DLD1 (cell line): ENCODE data around the gene A1BG.

Experiments used
- in situ Hi-C: cut with HindIII; loops from 2 replicates; pipeline ENCODE4 v1.10.0; 2017; ENCODE audit warnings: low sequenced_read_pairs

Gene A1BG

DNA sequence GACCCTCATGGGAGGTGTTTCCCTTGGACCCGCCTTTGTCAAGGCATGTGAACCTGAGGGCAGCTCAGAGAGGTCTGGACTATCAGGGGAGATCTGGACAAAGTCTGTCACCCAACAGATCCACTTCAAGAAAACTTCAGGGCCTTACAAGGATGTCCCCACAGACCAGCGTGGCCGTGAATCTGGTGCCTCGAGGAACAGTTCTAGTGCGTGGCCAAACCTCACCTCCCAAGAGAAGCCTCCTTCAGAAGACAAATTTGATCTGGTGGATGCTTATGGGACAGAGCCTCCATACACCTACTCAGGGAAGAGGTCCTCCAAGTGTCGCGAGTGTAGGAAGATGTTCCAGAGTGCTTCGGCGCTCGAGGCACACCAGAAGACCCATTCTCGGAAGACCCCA is 15.0 kb downstream of the A1BG start:
- in situ Hi-C loops, result no loop called here

GRCh38 chr19:58336820-58337219 is 16.5 kb downstream of the A1BG start:
- in situ Hi-C loops, result no loop called here

DNA sequence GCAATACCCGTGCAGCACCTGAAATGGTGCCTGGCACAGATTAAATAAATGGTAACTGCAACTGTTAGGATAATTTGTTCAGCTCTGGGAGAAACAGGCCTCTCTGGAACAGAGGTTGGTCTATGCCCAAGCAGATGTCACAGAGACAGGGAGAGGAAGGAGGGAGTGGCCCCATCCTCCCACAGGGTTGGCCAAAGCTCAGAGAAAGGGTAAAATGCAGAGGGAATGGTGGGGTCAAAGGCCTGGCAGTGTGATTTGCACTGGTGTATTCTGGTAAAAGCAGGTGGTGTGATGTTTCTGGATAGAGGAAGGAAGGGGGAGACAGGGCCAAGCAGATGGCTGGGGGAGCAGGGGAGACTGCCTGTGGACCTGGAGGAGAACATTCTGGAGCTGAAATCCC is 17.1 kb downstream of the A1BG start:
- in situ Hi-C loops, result no loop called here

GRCh38 chr19:58335630-58336029 is 17.7 kb downstream of the A1BG start:
- in situ Hi-C loops, result no loop called here

DNA sequence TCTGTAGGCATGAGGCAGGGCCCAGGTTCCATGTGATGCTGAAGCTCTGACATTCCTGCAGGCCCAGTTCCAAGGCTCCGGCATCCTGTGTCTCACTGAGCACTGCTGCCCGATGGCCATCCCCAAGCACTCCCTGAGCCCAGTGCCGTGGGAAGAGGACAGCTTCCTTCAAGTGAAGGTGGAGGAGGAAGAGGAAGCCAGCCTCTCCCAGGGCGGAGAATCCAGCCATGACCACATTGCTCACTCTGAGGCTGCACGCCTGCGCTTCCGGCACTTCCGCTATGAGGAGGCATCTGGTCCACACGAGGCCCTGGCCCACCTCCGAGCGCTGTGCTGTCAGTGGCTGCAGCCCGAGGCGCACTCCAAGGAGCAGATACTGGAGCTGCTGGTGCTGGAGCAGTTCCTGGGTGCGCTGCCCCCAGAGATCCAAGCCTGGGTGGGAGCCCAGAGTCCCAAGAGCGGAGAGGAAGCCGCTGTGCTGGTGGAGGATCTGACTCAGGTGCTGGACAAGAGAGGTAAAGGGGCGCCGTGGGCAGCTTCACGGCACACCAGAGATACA is 18.5 kb downstream of the A1BG start:
- in situ Hi-C loops, result no loop called here

DNA sequence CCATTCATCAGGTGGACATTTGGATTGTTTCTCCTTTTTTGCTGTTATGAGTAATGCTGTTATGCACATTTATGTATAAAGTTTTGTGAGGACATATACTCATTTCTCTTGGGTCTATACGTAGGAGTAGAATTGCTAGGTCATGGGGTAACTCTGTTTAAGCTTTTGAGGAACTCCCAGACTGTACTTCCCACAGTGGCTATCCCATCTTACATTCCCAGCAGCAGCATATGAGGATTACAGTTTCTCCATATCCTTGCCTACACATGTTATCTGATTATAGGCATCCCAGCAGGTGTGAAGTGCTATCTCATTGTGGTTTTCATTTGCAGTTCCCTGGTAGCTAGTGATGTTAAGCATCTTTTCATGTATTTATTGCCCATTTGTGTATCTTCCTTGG is 20.6 kb downstream of the A1BG start:
- in situ Hi-C loops, result no loop called here

DNA sequence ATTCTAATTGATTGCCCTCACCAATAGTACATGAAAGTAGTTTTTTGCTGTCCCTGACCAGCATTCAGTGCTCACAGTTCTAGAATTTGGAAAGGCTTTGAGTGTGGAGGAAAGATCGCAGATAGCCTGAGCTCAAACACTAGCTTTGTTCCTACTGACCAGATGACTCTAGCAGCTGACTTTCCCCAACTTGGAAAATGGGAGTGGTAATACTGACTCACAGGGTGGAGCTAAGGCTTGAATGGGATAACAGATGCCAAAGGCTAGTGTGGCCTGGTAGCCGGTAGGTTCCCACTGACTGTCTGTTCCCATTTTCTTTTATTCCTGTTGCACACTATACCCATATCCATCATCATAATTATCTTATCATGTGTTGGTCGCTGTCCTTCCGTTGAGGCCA is 22.8 kb downstream of the A1BG start:
- in situ Hi-C loops, result no loop called here

DNA sequence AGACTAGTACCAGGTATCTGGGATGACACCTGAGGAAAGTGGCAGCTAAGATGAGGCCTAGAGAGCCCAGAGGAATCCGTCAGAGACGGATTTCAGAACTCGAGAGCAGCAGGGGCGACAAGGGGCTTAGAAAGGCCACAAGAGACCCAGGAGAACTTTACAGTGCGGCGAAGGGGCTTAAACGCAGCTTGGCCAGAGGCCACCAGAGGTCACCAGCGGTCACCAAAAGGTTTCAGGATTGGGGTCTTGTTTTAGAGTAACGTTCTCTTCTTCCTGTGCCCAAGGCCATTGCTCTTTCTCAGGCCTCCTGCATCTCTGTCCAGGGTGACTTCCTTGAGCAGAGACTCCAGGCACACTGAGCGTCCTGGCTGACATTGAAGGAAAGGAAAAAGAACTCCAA is 24.3 kb downstream of the A1BG start:
- in situ Hi-C loops, result no loop called here

DNA sequence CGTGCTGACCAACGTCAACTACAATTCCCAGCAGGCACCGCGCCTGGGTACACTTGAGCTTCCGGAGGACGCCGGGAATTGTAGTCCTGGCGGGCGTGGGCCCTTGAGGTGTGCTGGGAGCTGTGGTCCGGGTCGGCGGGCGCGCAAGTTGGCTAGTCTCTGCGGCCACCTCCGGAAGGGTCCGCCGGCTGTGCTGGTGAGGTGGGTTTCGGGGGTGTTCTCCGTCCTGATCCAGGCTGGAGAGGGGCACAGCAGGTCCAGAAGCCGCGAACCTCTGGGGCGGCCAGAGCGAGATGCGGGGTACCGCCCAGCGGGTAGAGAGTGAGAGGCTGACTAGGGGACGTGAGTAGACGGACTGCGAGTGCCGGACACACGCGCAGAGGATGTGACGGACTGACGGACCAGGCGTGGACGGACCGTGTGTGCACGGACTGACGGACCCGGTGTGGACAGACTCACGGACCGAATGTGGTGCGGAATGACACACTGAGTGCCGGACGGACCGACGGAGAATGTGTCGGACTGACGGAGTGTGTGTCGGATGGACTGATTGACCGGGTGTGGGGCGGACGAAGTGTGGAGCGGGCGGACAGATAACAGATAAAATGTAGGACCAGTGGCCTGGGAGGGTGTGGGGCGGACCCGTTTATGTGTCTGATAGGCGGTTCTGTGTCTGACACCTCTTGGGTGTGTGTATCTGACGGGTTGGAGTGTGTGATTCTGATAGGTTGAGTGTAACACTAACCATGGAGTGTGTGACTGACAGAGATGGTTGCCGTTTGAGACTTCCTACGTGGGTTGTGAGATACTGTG is 26.2 kb downstream of the A1BG start, which contains the start of gene ZSCAN22:
ZSCAN22 (plus strand) TSS at position 81 of the 813 bp plus-strand sequence. CDS start 7,809 bp downstream, outside the sequence.
- in situ Hi-C loops, result no loop called here

GRCh38 chr19:58326501-58326913 is 26.8 kb downstream of the A1BG start:
- in situ Hi-C loops, result no loop called here

- in situ Hi-C loops, result no loop called here
Observed at GRCh38 chr19:58325311-58326022, 27.8 kb downstream of the A1BG start.

DNA sequence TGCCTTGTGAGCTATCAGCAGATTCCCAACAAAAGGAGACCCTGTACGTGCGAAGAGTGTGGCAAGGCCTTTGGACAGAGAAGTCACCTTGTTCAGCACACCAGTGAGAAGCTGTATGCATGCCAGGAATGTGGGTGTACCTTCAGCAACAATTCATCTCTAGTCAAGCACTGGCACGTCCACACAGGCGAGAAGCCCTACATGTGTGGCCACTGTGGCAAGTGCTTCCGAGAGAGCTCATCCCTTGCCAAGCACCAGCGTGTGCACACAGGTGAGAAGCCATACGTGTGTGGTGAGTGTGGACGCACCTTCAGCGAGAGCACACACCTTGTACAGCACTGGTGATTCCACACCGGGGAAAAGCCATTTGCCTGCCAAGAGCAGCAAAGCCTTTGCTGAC is 34.1 kb downstream of the A1BG start:
- in situ Hi-C loops, result loop anchor here (10.0 kb wide), 1 partner anchor 84 kb away; no protein-coding TSS in a partner anchor

DNA sequence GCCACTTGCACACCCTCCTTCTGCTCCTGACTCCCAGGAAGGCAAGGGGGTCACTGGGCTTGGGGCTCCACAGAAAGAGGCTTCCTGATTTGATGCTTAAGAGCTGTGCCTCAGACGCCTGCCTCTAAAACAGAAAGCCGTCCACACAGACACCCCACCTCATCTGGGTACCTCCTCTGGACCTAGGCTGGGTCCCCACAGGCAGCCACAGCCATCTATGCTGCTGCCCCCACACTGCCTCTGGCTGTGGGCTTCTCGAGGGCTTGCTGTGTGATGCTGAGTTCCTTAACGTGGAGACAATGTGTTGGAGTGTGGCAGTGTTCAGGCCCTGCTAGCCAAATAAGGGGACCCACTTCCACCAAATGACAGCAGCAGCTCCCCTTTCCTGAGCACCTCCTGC is 35.0 kb downstream of the A1BG start:
- in situ Hi-C loops, result loop anchor here (10.0 kb wide), 1 partner anchor 83 kb away; no protein-coding TSS in a partner anchor

- in situ Hi-C loops, result loop anchor here (10.0 kb wide), 1 partner anchor 83 kb away; no protein-coding TSS in a partner anchor
Observed at GRCh38 chr19:58317476-58318072, 35.7 kb downstream of the A1BG start.

DNA sequence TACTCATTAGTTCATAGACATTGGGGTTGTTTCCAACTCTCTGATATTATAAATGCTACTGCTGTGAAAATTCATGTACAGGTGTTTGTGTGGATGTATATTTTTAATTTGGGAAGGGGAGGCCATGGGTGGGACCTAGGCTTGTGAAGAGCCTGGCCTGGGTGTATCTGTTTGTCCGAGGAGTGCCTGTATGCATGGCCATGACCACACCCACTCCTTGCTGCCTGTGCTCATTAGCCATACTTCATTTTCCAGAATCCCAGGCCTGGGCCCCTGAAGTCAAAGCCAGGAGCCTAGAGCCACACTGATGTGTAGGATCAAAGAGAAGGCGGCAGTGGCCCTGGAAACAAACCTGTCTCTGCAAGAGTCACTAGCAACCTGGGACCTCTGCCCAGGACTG is 37.7 kb downstream of the A1BG start:
- in situ Hi-C loops, result loop anchor here (10.0 kb wide), 1 partner anchor 81 kb away; no protein-coding TSS in a partner anchor

- in situ Hi-C loops, result loop anchor here (10.0 kb wide), 1 partner anchor 77 kb away; no protein-coding TSS in a partner anchor
Observed at GRCh38 chr19:58311345-58311865, 41.9 kb downstream of the A1BG start.

DNA sequence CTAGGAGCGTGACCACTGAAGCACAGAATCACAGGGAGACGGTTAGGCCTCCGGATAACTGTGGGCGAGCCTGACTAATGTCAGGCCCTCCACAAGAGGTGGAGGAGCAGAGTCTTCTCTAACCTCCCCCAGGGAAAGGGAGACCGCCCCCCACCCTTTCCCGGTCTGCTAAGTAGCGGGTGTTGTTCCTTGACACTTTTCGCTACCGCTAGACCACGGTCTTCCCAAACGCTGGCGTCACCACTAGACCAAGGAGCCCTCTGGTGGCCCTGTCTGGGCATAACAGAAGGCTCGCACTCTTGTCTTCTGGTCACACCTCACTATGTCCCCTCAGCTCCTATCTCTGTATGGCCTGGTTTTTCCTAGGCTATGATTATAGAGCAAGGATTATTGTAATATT is 42.6 kb downstream of the A1BG start:
- in situ Hi-C loops, result loop anchor here (10.0 kb wide), 1 partner anchor 76 kb away; no protein-coding TSS in a partner anchor

DNA sequence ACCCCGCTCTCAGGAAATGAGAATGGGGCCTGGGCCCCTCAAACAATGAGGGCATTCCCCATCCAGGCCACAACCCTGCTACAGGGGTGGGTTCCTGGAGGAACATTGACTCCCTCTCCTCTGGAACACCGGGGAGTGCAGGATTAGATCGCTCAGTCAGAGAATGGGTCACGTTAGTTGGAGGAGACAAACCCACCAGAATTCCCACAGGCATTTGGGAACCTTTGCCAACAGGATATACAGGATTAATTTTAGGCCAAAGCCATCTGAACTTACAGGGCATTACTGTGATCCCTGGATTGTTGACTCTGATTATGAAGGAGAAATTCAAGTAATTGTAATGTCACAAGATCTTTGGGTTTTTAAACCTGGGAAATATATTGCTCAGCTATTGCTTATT is 45.6 kb downstream of the A1BG start:
- in situ Hi-C loops, result no loop called here

DNA sequence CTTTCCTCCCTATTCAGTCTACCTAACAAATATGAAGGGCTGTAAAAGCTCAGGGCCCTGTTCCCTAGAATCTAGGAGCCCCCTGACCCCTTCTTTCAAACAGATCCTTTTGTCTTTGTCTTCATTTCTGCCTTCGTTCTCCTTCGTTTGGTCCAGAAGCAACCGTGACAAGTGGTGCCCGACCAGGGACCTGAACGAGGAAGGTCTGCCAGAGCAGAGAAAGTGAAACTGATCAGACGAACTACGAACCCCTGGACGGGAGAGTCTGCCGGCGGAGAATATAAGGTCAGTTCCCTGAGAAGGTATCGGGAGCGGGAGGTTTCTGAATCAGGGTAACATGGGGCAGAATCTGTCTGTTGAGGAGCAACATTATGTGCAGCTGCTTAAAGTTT is 47.4 kb downstream of the A1BG start:
- in situ Hi-C loops, result no loop called here

DNA sequence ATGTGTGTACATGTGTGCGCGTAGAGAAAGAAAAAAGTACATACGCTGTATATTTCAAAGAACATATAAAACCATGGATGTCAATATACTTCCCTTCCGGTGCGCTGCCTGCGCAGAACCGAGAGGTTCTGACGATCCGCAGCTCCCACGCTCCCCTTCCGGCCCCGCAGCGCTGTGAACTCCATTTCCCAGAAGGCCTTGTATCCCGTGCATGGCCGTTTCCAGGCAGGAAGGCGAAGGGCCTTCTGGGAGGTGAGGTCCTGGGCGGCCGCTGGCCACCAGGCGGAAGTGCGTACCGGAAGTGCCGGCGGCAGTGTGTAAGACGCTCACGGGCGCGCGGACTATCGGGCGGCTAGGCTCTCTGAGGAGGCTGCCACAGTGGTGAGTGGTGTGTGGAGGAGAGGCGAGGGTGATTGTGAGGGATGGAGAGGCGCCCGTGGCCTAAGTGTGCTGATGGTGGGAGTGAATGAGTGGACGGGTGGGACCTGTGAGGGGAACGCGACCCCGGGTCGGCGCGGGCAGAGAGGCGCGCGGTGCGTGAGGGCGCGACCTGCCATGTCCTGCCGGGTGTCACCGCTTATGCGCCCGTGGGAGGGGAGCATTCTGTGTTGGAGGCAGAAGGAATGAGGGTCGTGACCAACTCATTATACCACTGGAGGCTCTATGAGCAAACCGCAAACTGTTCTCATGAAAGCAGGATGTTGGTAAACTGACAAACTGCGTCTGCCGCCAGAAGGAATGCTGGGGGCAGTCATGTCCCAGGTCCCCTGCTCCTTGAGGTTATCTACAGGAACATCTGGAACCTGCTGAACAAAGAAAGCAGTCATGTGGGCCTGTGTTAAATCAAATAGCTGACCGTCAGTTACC is 48.0 kb downstream of the A1BG start, which contains the start of gene ERVK3-1:
ERVK3-1 (plus strand) TSS at position 313 of the 867 bp plus-strand sequence. CDS start 6,792 bp downstream, outside the sequence.
- in situ Hi-C loops, result no loop called here
